ENCODE measurements around the gene ADGRB3.

The ADGRB3 gene

GRCh38 chr6:68635706-68636513 lies 828 bp downstream of the ADGRB3 start:
- Histone ChIP-seq H3K27me3 (ENCODE audit: control insufficient read depth in 5 of 5, insufficient read depth in 4 of 5, low read length in 5 of 5) (peaks cover 0 to 14% (median 4%) of the 10 kb centered on the region in 5 donors), H3K4me1 (ENCODE audit: control insufficient read depth in 5 of 5, insufficient read depth in 5 of 5, low read length in 5 of 5) (peaks cover 0 to 38% (median 29%) of the 10 kb centered on the region in 5 donors), H3K36me3 (ENCODE audit: control insufficient read depth in 5 of 5, insufficient read depth in 5 of 5, low read length in 5 of 5) (no peaks in the 10 kb centered on the region), H3K27ac (ENCODE audit: low read depth, low read length) (no peak overlapping the region), H3K9ac (ENCODE audit: low read length in 5 of 5) (peak overlapping the region in 4 of 5 donors; percentile 6 to 66 (median 56)), H3K4me3 (ENCODE audit: low read depth in 1 of 5, low read length in 5 of 5) (peak overlapping the region; percentile 72 to 85 (median 81)), H3K9me3 (ENCODE audit: control insufficient read depth in 5 of 5, low read length in 5 of 5) (no peaks in the 10 kb centered on the region)

GRCh38 chr6:68636666-68637065 lies 1.6 kb downstream of the ADGRB3 start:
- no peaks in the 10 kb centered on the region for H3K36me3 ChIP-seq (ENCODE audit: control insufficient read depth in 5 of 5, insufficient read depth in 5 of 5, low read length in 5 of 5)
- peaks cover 0 to 38% (median 29%) of the 10 kb centered on the region in 5 donors for H3K4me1 ChIP-seq (ENCODE audit: control insufficient read depth in 5 of 5, insufficient read depth in 5 of 5, low read length in 5 of 5)
- peaks cover 0 to 14% (median 4%) of the 10 kb centered on the region in 5 donors for H3K27me3 ChIP-seq (ENCODE audit: control insufficient read depth in 5 of 5, insufficient read depth in 4 of 5, low read length in 5 of 5)
- peak overlapping the region in 3 of 5 donors; percentile 79 to 85 (median 81) for H3K4me3 ChIP-seq (ENCODE audit: low read depth in 1 of 5, low read length in 5 of 5)
- no peaks in the 10 kb centered on the region for H3K9me3 ChIP-seq (ENCODE audit: control insufficient read depth in 5 of 5, low read length in 5 of 5)
- H3K9ac ChIP-seq (ENCODE audit: low read length in 5 of 5) = no peak overlapping the region
- no peak overlapping the region for H3K27ac ChIP-seq (ENCODE audit: low read depth, low read length)

GRCh38 chr6:68637071-68637470 lies 2.0 kb downstream of the ADGRB3 start:
- no peak overlapping the region for H3K4me3 ChIP-seq (ENCODE audit: low read depth in 1 of 5, low read length in 5 of 5)

GRCh38 chr6:68637782-68638181 lies 2.7 kb downstream of the ADGRB3 start:
- Histone ChIP-seq H3K27me3 (ENCODE audit: control insufficient read depth in 5 of 5, insufficient read depth in 4 of 5, low read length in 5 of 5) (peaks cover 0 to 14% (median 4%) of the 10 kb centered on the region in 5 donors), H3K4me3 (ENCODE audit: low read depth in 1 of 5, low read length in 5 of 5) (no peak overlapping the region), H3K36me3 (ENCODE audit: control insufficient read depth in 5 of 5, insufficient read depth in 5 of 5, low read length in 5 of 5) (no peaks in the 10 kb centered on the region), H3K27ac (ENCODE audit: low read depth, low read length) (no peak overlapping the region), H3K9me3 (ENCODE audit: control insufficient read depth in 5 of 5, low read length in 5 of 5) (no peaks in the 10 kb centered on the region), H3K4me1 (ENCODE audit: control insufficient read depth in 5 of 5, insufficient read depth in 5 of 5, low read length in 5 of 5) (peaks cover 0 to 38% (median 29%) of the 10 kb centered on the region in 5 donors), H3K9ac (ENCODE audit: low read length in 5 of 5) (no peak overlapping the region)

More at GRCh38 chr6:68637071-68637470, 2.0 kb downstream of the ADGRB3 start:
- H3K4me1 ChIP-seq (ENCODE audit: control insufficient read depth in 5 of 5, insufficient read depth in 5 of 5, low read length in 5 of 5) = peaks cover 0 to 38% (median 29%) of the 10 kb centered on the region in 5 donors
- H3K27ac ChIP-seq (ENCODE audit: low read depth, low read length) = no peak overlapping the region
- H3K9ac ChIP-seq (ENCODE audit: low read length in 5 of 5) = no peak overlapping the region
- H3K9me3 ChIP-seq (ENCODE audit: control insufficient read depth in 5 of 5, low read length in 5 of 5) = no peaks in the 10 kb centered on the region
- no peaks in the 10 kb centered on the region for H3K36me3 ChIP-seq (ENCODE audit: control insufficient read depth in 5 of 5, insufficient read depth in 5 of 5, low read length in 5 of 5)
- H3K27me3 ChIP-seq (ENCODE audit: control insufficient read depth in 5 of 5, insufficient read depth in 4 of 5, low read length in 5 of 5) = peaks cover 0 to 14% (median 4%) of the 10 kb centered on the region in 5 donors

- no peak overlapping the region for H3K4me3 ChIP-seq (ENCODE audit: low read depth in 1 of 5, low read length in 5 of 5)
- H3K36me3 ChIP-seq (ENCODE audit: control insufficient read depth in 5 of 5, insufficient read depth in 5 of 5, low read length in 5 of 5) = no peaks in the 10 kb centered on the region
- no peak overlapping the region for H3K27ac ChIP-seq (ENCODE audit: low read depth, low read length)
- peaks cover 0 to 38% (median 29%) of the 10 kb centered on the region in 5 donors for H3K4me1 ChIP-seq (ENCODE audit: control insufficient read depth in 5 of 5, insufficient read depth in 5 of 5, low read length in 5 of 5)
- no peak overlapping the region for H3K9ac ChIP-seq (ENCODE audit: low read length in 5 of 5)
- no peaks in the 10 kb centered on the region for H3K9me3 ChIP-seq (ENCODE audit: control insufficient read depth in 5 of 5, low read length in 5 of 5)
- H3K27me3 ChIP-seq (ENCODE audit: control insufficient read depth in 5 of 5, insufficient read depth in 4 of 5, low read length in 5 of 5) = peaks cover 0 to 14% (median 4%) of the 10 kb centered on the region in 5 donors
These were observed 3.3 kb downstream of the ADGRB3 start for GRCh38 chr6:68638230-68638900.

- H3K36me3 ChIP-seq (ENCODE audit: control insufficient read depth in 5 of 5, insufficient read depth in 5 of 5, low read length in 5 of 5) = no peaks in the 10 kb centered on the region
- H3K9me3 ChIP-seq (ENCODE audit: control insufficient read depth in 5 of 5, low read length in 5 of 5) = no peaks in the 10 kb centered on the region
- no peak overlapping the region for H3K4me3 ChIP-seq (ENCODE audit: low read depth in 1 of 5, low read length in 5 of 5)
- H3K4me1 ChIP-seq (ENCODE audit: control insufficient read depth in 5 of 5, insufficient read depth in 5 of 5, low read length in 5 of 5) = peaks cover 0 to 32% (median 26%) of the 10 kb centered on the region in 5 donors
- no peak overlapping the region for H3K27ac ChIP-seq (ENCODE audit: low read depth, low read length)
- H3K27me3 ChIP-seq (ENCODE audit: control insufficient read depth in 5 of 5, insufficient read depth in 4 of 5, low read length in 5 of 5) = peaks cover 0 to 14% (median 4%) of the 10 kb centered on the region in 5 donors
- H3K9ac ChIP-seq (ENCODE audit: low read length in 5 of 5) = no peak overlapping the region
These were observed 4.1 kb downstream of the ADGRB3 start for GRCh38 chr6:68639211-68639610.

GRCh38 chr6:68639826-68640490 lies 4.9 kb downstream of the ADGRB3 start:
- H3K9me3 ChIP-seq (ENCODE audit: control insufficient read depth in 5 of 5, low read length in 5 of 5) = no peaks in the 10 kb centered on the region
- no peaks in the 10 kb centered on the region for H3K36me3 ChIP-seq (ENCODE audit: control insufficient read depth in 5 of 5, insufficient read depth in 5 of 5, low read length in 5 of 5)
- H3K9ac ChIP-seq (ENCODE audit: low read length in 5 of 5) = peak overlapping the region in 1 of 5 donors; percentile 9
- H3K4me3 ChIP-seq (ENCODE audit: low read depth in 1 of 5, low read length in 5 of 5) = peak overlapping the region in 4 of 5 donors; percentile 47 to 54 (median 50)
- H3K27ac ChIP-seq (ENCODE audit: low read depth, low read length) = no peak overlapping the region
- H3K4me1 ChIP-seq (ENCODE audit: control insufficient read depth in 5 of 5, insufficient read depth in 5 of 5, low read length in 5 of 5) = peaks cover 0 to 27% (median 20%) of the 10 kb centered on the region in 5 donors
- peaks cover 0 to 14% (median 4%) of the 10 kb centered on the region in 5 donors for H3K27me3 ChIP-seq (ENCODE audit: control insufficient read depth in 5 of 5, insufficient read depth in 4 of 5, low read length in 5 of 5)

GRCh38 chr6:68640491-68640835 lies 5.4 kb downstream of the ADGRB3 start:
- Histone ChIP-seq H3K9ac (ENCODE audit: low read length in 5 of 5) (no peak overlapping the region), H3K36me3 (ENCODE audit: control insufficient read depth in 5 of 5, insufficient read depth in 5 of 5, low read length in 5 of 5) (no peaks in the 10 kb centered on the region), H3K4me1 (ENCODE audit: control insufficient read depth in 5 of 5, insufficient read depth in 5 of 5, low read length in 5 of 5) (peaks cover 0 to 26% (median 17%) of the 10 kb centered on the region in 5 donors), H3K4me3 (ENCODE audit: low read depth in 1 of 5, low read length in 5 of 5) (peak overlapping the region in 4 of 5 donors; percentile 47 to 54 (median 50)), H3K27me3 (ENCODE audit: control insufficient read depth in 5 of 5, insufficient read depth in 4 of 5, low read length in 5 of 5) (peaks cover 0 to 14% (median 4%) of the 10 kb centered on the region in 5 donors), H3K9me3 (ENCODE audit: control insufficient read depth in 5 of 5, low read length in 5 of 5) (no peaks in the 10 kb centered on the region), H3K27ac (ENCODE audit: low read depth, low read length) (no peak overlapping the region)

GRCh38 chr6:68641172-68641571 lies 6.1 kb downstream of the ADGRB3 start:
- Histone ChIP-seq H3K27ac (ENCODE audit: low read depth, low read length) (no peak overlapping the region), H3K4me3 (ENCODE audit: low read depth in 1 of 5, low read length in 5 of 5) (no peak overlapping the region), H3K4me1 (ENCODE audit: control insufficient read depth in 5 of 5, insufficient read depth in 5 of 5, low read length in 5 of 5) (peaks cover 0 to 19% (median 10%) of the 10 kb centered on the region in 5 donors), H3K36me3 (ENCODE audit: control insufficient read depth in 5 of 5, insufficient read depth in 5 of 5, low read length in 5 of 5) (no peaks in the 10 kb centered on the region), H3K9ac (ENCODE audit: low read length in 5 of 5) (no peak overlapping the region), H3K9me3 (ENCODE audit: control insufficient read depth in 5 of 5, low read length in 5 of 5) (no peaks in the 10 kb centered on the region), H3K27me3 (ENCODE audit: control insufficient read depth in 5 of 5, insufficient read depth in 4 of 5, low read length in 5 of 5) (peaks cover 0 to 14% (median 4%) of the 10 kb centered on the region in 5 donors)

Measured in subcutaneous abdominal adipose tissue (tissue), 5 donors.